HPDE6-E6E7 (cell line): ENCODE results near the gene STIM1.

Experiments
- DNase-seq: peaks from one replicate; pipeline ENCODE4 v3.0.0; 2011; ENCODE audit warnings: missing footprints; ENCODE audit errors: extremely low spot score

Gene STIM1

GRCh38 chr11:3952715-3953114, 97.3 kb downstream of the STIM1 start:
- no peak for DNase-seq

GRCh38 chr11:3953327-3953726, 97.9 kb downstream of the STIM1 start:
- no peak for DNase-seq

- DNase-seq, result peak; percentile 66
These were observed 99.2 kb downstream of the STIM1 start for GRCh38 chr11:3954448-3955298.

GRCh38 chr11:3955299-3955665, 99.8 kb downstream of the STIM1 start:
- no peak for DNase-seq

- DNase-seq, result no peak
These were observed 100.6 kb downstream of the STIM1 start for GRCh38 chr11:3956038-3956437.

- no peak for DNase-seq
These were observed 101.3 kb downstream of the STIM1 start for GRCh38 chr11:3956748-3957147.

GRCh38 chr11:3957437-3957836, 102.0 kb downstream of the STIM1 start:
- DNase-seq, result no peak

- DNase-seq, result no peak
These were observed 102.8 kb downstream of the STIM1 start for GRCh38 chr11:3958281-3958680.

- peak; percentile 19 for DNase-seq
These were observed 103.8 kb downstream of the STIM1 start for GRCh38 chr11:3959015-3959902.

GRCh38 chr11:3959903-3960265, 104.4 kb downstream of the STIM1 start:
- no peak for DNase-seq

- DNase-seq, result no peak
These were observed 107.0 kb downstream of the STIM1 start for GRCh38 chr11:3962406-3962840.

- no peak for DNase-seq
These were observed 108.6 kb downstream of the STIM1 start for GRCh38 chr11:3964056-3964455.

- DNase-seq, result no peak
These were observed 109.6 kb downstream of the STIM1 start for GRCh38 chr11:3964935-3965604.

GRCh38 chr11:3967695-3968094, 112.2 kb downstream of the STIM1 start:
- no peak for DNase-seq

- no peak for DNase-seq
These were observed 113.7 kb downstream of the STIM1 start for GRCh38 chr11:3969200-3969599.

- DNase-seq, result no peak
These were observed 114.1 kb downstream of the STIM1 start for GRCh38 chr11:3969613-3970012.

GRCh38 chr11:3970108-3970507, 114.6 kb downstream of the STIM1 start:
- DNase-seq, result no peak

GRCh38 chr11:3971756-3972404, 116.4 kb downstream of the STIM1 start:
- no peak for DNase-seq

- DNase-seq, result no peak
These were observed 117.0 kb downstream of the STIM1 start for GRCh38 chr11:3972431-3972830.

- no peak for DNase-seq
These were observed 121.6 kb downstream of the STIM1 start for GRCh38 chr11:3977078-3977477.

GRCh38 chr11:3981084-3981633, 125.7 kb downstream of the STIM1 start:
- no peak for DNase-seq
